ENCODE measurements around the gene RBM33.

DNA sequence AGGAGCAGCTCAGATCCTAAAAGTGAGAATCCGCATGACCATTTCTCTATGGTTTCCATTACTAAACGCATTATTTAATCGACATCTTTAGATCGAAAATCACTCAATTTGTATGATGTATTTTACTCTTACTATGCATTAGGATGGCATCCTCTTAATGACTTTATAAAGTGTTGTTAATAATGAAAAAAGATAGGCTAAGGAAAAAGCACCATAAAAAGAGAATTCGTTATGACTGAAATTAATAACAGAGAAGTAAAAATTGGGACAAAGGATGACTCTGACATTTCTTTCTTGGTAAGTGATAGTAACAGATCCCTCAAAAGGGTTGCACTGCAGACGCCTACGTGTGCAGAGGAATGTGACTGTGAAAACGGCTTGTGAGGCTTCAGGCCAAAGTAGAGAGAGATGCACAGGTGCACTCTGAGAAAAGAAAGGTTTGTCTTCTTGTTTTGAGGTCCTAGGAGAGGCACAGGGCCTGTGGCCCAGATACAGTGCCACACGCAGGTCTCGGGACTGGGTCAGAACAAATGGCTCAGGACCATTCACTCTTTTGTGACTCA, 23.0 kb upstream of the RBM33 start:
- TF ChIP-seq ZNF274 (IDR thresholded peaks at IDR 0.05; ENCODE audit: borderline replicate concordance, low read depth, low read length) (no peak), FOXA1 (IDR thresholded peaks at IDR 0.05; ENCODE audit: borderline replicate concordance) (no peak), MTA3 (IDR thresholded peaks at IDR 0.05; ENCODE audit: borderline replicate concordance) (no peak), MXI1 (IDR thresholded peaks at IDR 0.05; ENCODE audit: low read depth, low read length) (no peak), MAZ (CRISPR knock-in tag; conservative IDR thresholded peaks at IDR 0.05 in 1 of 2, IDR thresholded peaks at IDR 0.05 in 1 of 2) (no peak), SMAD3 (CRISPR knock-in tag; conservative IDR thresholded peaks at IDR 0.05) (no peak), ZSCAN29 (IDR thresholded peaks at IDR 0.05) (no peak), COPS2 (conservative IDR thresholded peaks at IDR 0.05) (no peak), POLR2AphosphoS5 (IDR thresholded peaks at IDR 0.05; ENCODE audit: control insufficient read depth, insufficient read depth, low read depth, low read length) (no peak), EP400 (IDR thresholded peaks at IDR 0.05) (no peak), SP1 (CRISPR knock-in tag; IDR thresholded peaks at IDR 0.05) (no peak)
- TF ChIP-seq, protein P1, sequence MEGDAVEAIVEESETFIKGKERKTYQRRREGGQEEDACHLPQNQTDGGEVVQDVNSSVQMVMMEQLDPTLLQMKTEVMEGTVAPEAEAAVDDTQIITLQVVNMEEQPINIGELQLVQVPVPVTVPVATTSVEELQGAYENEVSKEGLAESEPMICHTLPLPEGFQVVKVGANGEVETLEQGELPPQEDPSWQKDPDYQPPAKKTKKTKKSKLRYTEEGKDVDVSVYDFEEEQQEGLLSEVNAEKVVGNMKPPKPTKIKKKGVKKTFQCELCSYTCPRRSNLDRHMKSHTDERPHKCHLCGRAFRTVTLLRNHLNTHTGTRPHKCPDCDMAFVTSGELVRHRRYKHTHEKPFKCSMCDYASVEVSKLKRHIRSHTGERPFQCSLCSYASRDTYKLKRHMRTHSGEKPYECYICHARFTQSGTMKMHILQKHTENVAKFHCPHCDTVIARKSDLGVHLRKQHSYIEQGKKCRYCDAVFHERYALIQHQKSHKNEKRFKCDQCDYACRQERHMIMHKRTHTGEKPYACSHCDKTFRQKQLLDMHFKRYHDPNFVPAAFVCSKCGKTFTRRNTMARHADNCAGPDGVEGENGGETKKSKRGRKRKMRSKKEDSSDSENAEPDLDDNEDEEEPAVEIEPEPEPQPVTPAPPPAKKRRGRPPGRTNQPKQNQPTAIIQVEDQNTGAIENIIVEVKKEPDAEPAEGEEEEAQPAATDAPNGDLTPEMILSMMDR (IDR thresholded peaks at IDR 0.05 in 2 of 3, conservative IDR thresholded peaks at IDR 0.05 in 1 of 3; ENCODE audit: insufficient read depth in 2 of 3, low read depth in 1 of 3, low read length in 3 of 3) = no peak
- TF ChIP-seq, protein P2, sequence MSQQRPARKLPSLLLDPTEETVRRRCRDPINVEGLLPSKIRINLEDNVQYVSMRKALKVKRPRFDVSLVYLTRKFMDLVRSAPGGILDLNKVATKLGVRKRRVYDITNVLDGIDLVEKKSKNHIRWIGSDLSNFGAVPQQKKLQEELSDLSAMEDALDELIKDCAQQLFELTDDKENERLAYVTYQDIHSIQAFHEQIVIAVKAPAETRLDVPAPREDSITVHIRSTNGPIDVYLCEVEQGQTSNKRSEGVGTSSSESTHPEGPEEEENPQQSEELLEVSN (IDR thresholded peaks at IDR 0.05; ENCODE audit: borderline replicate concordance in 1 of 2, extremely low read depth in 1 of 2, insufficient read depth in 1 of 2, insufficient read length in 1 of 2, low read depth in 1 of 2, low read length in 1 of 2, poor library complexity in 1 of 2, severe bottlenecking in 1 of 2) = no peak

Measured in K562 (cell line).